Large intestine (tissue), 12 donors: ENCODE measurements around the gene HSD17B12. TPM values are rescaled to one million over a fixed set of nuclear protein-coding genes. Genes with fewer than 3 reads are reported as not detected.

ENCODE experiments used
- DNase-seq, 2 donors: peaks; one replicate each; pipeline versions ENCODE4 v3.0.0 to v3.0.0-alpha.2; 2013
- H3K27ac ChIP-seq: one replicate; pipeline ENCODE4 v1.5.1; 2013; ENCODE audit warnings: low read length
- H3K27me3 ChIP-seq: 2 replicates; pipeline ENCODE4 v1.6.1; 2013; ENCODE audit warnings: low read length; ENCODE audit not compliant: control insufficient read depth, insufficient read depth
- H3K36me3 ChIP-seq: 2 replicates; pipeline ENCODE4 v1.6.1; 2013; ENCODE audit warnings: low read length; ENCODE audit not compliant: control insufficient read depth, insufficient read depth
- H3K4me1 ChIP-seq: one replicate; pipeline ENCODE4 v1.6.1; 2013; ENCODE audit warnings: low read length; ENCODE audit not compliant: control insufficient read depth, insufficient read depth
- H3K4me3 ChIP-seq: one replicate; pipeline ENCODE4 v1.5.1; 2013; ENCODE audit warnings: low read length
- H3K9me3 ChIP-seq: one replicate; pipeline ENCODE4 v1.6.1; 2013; ENCODE audit warnings: mild to moderate bottlenecking, low read depth, low read length, moderate library complexity; ENCODE audit not compliant: control insufficient read depth
- WGBS: methylation state at CpG from one replicate; pipeline ENCODE4 v1.1.5; 2013; ENCODE audit warnings: low lambda C conversion rate; ENCODE audit not compliant: insufficient coverage; 5-methylcytosine and 5-hydroxymethylcytosine counted together
- long read RNA-seq, 11 donors: transcript quantifications; one replicate each; lab custom pipeline, GENCODE V29; 2026
- polyA plus RNA-seq: library from polyadenylated mRNA; unstranded; fragments of 120-200 nt; gene quantifications from one replicate; pipeline ENCODE4 v1.2.1, GENCODE V29; 2013

The HSD17B12 gene
- polyA plus RNA-seq: 84.4 TPM
- long read RNA-seq, donor 1, full-length matches to known transcripts: 13 of 13 reads
- long read RNA-seq, donor 1, partial matches to known transcripts: 0 of 13 reads
- long read RNA-seq, donor 1, other reads (novel, unspliced or antisense): 0 of 13 reads
- long read RNA-seq, donor 2, full-length matches to known transcripts: 39 of 39 reads
- long read RNA-seq, donor 2, partial matches to known transcripts: 0 of 39 reads
- long read RNA-seq, donor 2, other reads (novel, unspliced or antisense): 0 of 39 reads
- long read RNA-seq, donor 3: 0 reads
- long read RNA-seq, donor 4, partial matches to known transcripts: 0 of 1 reads
- long read RNA-seq, donor 4, other reads (novel, unspliced or antisense): 0 of 1 reads
- long read RNA-seq, donor 5, transcript HSD17B12-201 (11 exons, 2,571 nt): major isoform, 6 of 34 reads
- long read RNA-seq, donor 5, partial matches to known transcripts: 22 of 34 reads
- long read RNA-seq, donor 5, other reads (novel, unspliced or antisense): 6 of 34 reads
- long read RNA-seq, donor 6, full-length matches to known transcripts: 25 of 34 reads
- long read RNA-seq, donor 6, partial matches to known transcripts: 0 of 34 reads
- long read RNA-seq, donor 6, other reads (novel, unspliced or antisense): 9 of 34 reads
- long read RNA-seq, donor 7, full-length matches to known transcripts: 13 of 13 reads
- long read RNA-seq, donor 7, partial matches to known transcripts: 0 of 13 reads
- long read RNA-seq, donor 7, other reads (novel, unspliced or antisense): 0 of 13 reads
- long read RNA-seq, donor 8, full-length matches to known transcripts: 54 of 60 reads
- long read RNA-seq, donor 8, partial matches to known transcripts: 6 of 60 reads
- long read RNA-seq, donor 8, other reads (novel, unspliced or antisense): 0 of 60 reads
- long read RNA-seq, donor 9, full-length matches to known transcripts: 41 of 41 reads
- long read RNA-seq, donor 9, partial matches to known transcripts: 0 of 41 reads
- long read RNA-seq, donor 9, other reads (novel, unspliced or antisense): 0 of 41 reads
- long read RNA-seq, donor 10, transcript HSD17B12-201 (11 exons, 2,571 nt): major isoform, 31 of 86 reads
- long read RNA-seq, donor 10, partial matches to known transcripts: 55 of 86 reads
- long read RNA-seq, donor 10, other reads (novel, unspliced or antisense): 0 of 86 reads
- long read RNA-seq, donor 11, full-length matches to known transcripts: 29 of 29 reads
- long read RNA-seq, donor 11, partial matches to known transcripts: 0 of 29 reads
- long read RNA-seq, donor 11, other reads (novel, unspliced or antisense): 0 of 29 reads

GRCh38 chr11:43680521-43681400, at the start of gene HSD17B12:
TSS of gene HSD17B12 (plus strand) at chr11:43680738. CDS start at chr11:43680828, 90 bp downstream.
- no peaks in the 10 kb centered on the region for H3K4me1 ChIP-seq

GRCh38 chr11:43631732-43632131, 48.8 kb upstream of the HSD17B12 start:
- no peaks in the 10 kb centered on the region for H3K9me3 ChIP-seq
- H3K36me3 ChIP-seq: no peaks in the 10 kb centered on the region
- no peaks in the 10 kb centered on the region for H3K4me1 ChIP-seq
- no peak overlapping the region for H3K27ac ChIP-seq
- peaks cover 26% of the 10 kb centered on the region for H3K27me3 ChIP-seq
- no peak overlapping the region for H3K4me3 ChIP-seq
- WGBS: no CpG with 5 or more reads among the region's 14 CpGs
- no peak for DNase-seq

More at GRCh38 chr11:43680521-43681400, at the start of gene HSD17B12:
- no CpG with 5 or more reads among the region's 62 CpGs for WGBS
- H3K9me3 ChIP-seq: no peaks in the 10 kb centered on the region
- H3K36me3 ChIP-seq: peaks cover 2% of the 10 kb centered on the region
- peak within 1 kb of the TSS; percentile 99 for H3K27ac ChIP-seq
- no peaks in the 10 kb centered on the region for H3K27me3 ChIP-seq
- DNase-seq: peak; percentile 99 to 100
- peak within 1 kb of the TSS; percentile 99 for H3K4me3 ChIP-seq

GRCh38 chr11:43632181-43632580, 48.4 kb upstream of the HSD17B12 start:
- Histone ChIP-seq H3K27me3 (peaks cover 25% of the 10 kb centered on the region), H3K4me3 (no peak overlapping the region), H3K4me1 (no peaks in the 10 kb centered on the region), H3K36me3 (no peaks in the 10 kb centered on the region), H3K9me3 (no peaks in the 10 kb centered on the region), H3K27ac (no peak overlapping the region)
- whole genome bisulfite sequencing: 25% methylated on average over 2 of the region's 3 CpGs
- DNase-seq: no peak

- H3K4me3 ChIP-seq: no peak overlapping the region
- H3K4me1 ChIP-seq: no peaks in the 10 kb centered on the region
- H3K27ac ChIP-seq: no peak overlapping the region
- no peaks in the 10 kb centered on the region for H3K9me3 ChIP-seq
- no CpG with 5 or more reads among the region's 3 CpGs for WGBS
- no peaks in the 10 kb centered on the region for H3K36me3 ChIP-seq
- peaks cover 29% of the 10 kb centered on the region for H3K27me3 ChIP-seq
- DNase-seq: no peak
These were observed 41.8 kb upstream of the HSD17B12 start for GRCh38 chr11:43638717-43639116.

GRCh38 chr11:43639224-43639623, 41.3 kb upstream of the HSD17B12 start:
- H3K9me3 ChIP-seq: no peaks in the 10 kb centered on the region
- H3K4me1 ChIP-seq: no peaks in the 10 kb centered on the region
- no CpG with 5 or more reads among the region's 3 CpGs for WGBS
- H3K36me3 ChIP-seq: no peaks in the 10 kb centered on the region
- H3K27ac ChIP-seq: no peak overlapping the region
- peaks cover 29% of the 10 kb centered on the region for H3K27me3 ChIP-seq
- no peak overlapping the region for H3K4me3 ChIP-seq
- DNase-seq: no peak

GRCh38 chr11:43639920-43640319, 40.6 kb upstream of the HSD17B12 start:
- peak in 1 of 2 donors; percentile 3 for DNase-seq
- WGBS: 75% methylated on average over 2 of the region's 3 CpGs
- Histone ChIP-seq H3K9me3 (no peaks in the 10 kb centered on the region), H3K36me3 (no peaks in the 10 kb centered on the region), H3K27ac (no peak overlapping the region), H3K27me3 (peaks cover 29% of the 10 kb centered on the region), H3K4me1 (no peaks in the 10 kb centered on the region), H3K4me3 (no peak overlapping the region)

- H3K27ac ChIP-seq: peak overlapping the region; percentile 37
- 0% methylated on average over 1 of the region's 33 CpGs for WGBS
These were observed 36.5 kb upstream of the HSD17B12 start for GRCh38 chr11:43643898-43644620.

GRCh38 chr11:43644621-43645299, 35.8 kb upstream of the HSD17B12 start:
- no CpG with 5 or more reads among the region's 7 CpGs for WGBS
- H3K27me3 ChIP-seq: peaks cover 5% of the 10 kb centered on the region
- peak overlapping the region; percentile 37 for H3K27ac ChIP-seq
- DNase-seq: peak; percentile 15 to 62
- H3K4me3 ChIP-seq: peak overlapping the region; percentile 74
- H3K9me3 ChIP-seq: no peaks in the 10 kb centered on the region
- H3K4me1 ChIP-seq: no peaks in the 10 kb centered on the region
- no peaks in the 10 kb centered on the region for H3K36me3 ChIP-seq

More at GRCh38 chr11:43643898-43644620, 36.5 kb upstream of the HSD17B12 start:
- H3K4me3 ChIP-seq: peak overlapping the region; percentile 74
- H3K27me3 ChIP-seq: peaks cover 11% of the 10 kb centered on the region
- H3K4me1 ChIP-seq: no peaks in the 10 kb centered on the region
- peak; percentile 74 to 88 for DNase-seq
- H3K9me3 ChIP-seq: no peaks in the 10 kb centered on the region
- H3K36me3 ChIP-seq: no peaks in the 10 kb centered on the region
